ENCODE measurements around the gene CCR4. TPM values are rescaled to one million over a fixed set of nuclear protein-coding genes. Genes with fewer than 3 reads are reported as not detected.

CCR4 gene
- total and polyA plus RNA-seq, 2 of the 8 experiments (the other 6 are each of a cell fraction or from before 2014, with no cell fraction given) = 0.11 to 0.15 TPM

DNA sequence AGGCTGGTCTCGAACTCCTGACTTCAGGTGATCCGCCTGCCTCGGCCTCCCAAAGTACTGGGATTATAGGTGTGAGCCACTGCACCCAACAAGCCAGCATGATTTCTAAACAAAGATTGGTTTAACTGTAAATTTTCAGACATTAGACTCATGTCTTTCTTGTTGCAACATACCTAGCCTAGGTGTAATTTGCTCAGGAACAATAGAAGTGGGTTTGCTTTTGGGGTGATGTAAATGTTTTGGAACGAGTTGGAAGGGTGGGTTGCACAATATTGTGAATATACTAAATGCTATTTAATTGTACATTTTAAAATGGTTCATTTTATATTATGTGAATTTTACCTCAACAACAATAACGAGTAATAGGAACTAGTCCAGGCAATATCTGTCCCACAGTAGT is 7.1 kb downstream of the CCR4 start:
- Histone ChIP-seq H2BK120ac (replicated peaks; ENCODE audit: low read depth, low read length) (no peak overlapping the region), H3K4me1 (replicated peaks in 1 of 4; ENCODE audit: control insufficient read depth in 3 of 4, insufficient read depth in 4 of 4, low read length in 3 of 4) (no peaks in the 10 kb centered on the region; a peak in 2 of 7 replicates), H2BK15ac (ENCODE audit: low read length) (no peak overlapping the region), H3K4ac (replicated peaks; ENCODE audit: insufficient read length, low read depth, low read length) (no peak overlapping the region), H4K8ac (ENCODE audit: extremely low read depth, insufficient read depth, low read length) (no peak overlapping the region), H4K20me1 (replicated peaks in 1 of 2; ENCODE audit: control insufficient read depth in 1 of 2, insufficient read depth in 2 of 2, low read length in 2 of 2) (no peaks in the 10 kb centered on the region), H3K27ac (ENCODE audit: low read depth, low read length) (no peak overlapping the region), H3K18ac (ENCODE audit: extremely low read depth, low read length) (no peak overlapping the region), H3K9me3 (ENCODE audit: insufficient read depth in 2 of 2, low read depth in 1 of 2, low read length in 1 of 2) (no peaks in the 10 kb centered on the region), H3K27me3 (replicated peaks in 1 of 4; ENCODE audit: control insufficient read depth in 3 of 4, extremely low read depth in 1 of 4, insufficient read depth in 3 of 4, low read length in 3 of 4) (no peaks in the 10 kb centered on the region), H2BK20ac (ENCODE audit: low read length) (no peak overlapping the region), H3K14ac (ENCODE audit: insufficient read length) (no peak overlapping the region), H4K5ac (ENCODE audit: insufficient read length, low read depth, low read length) (no peak overlapping the region), H3K79me1 (ENCODE audit: low read depth, low read length) (no peaks in the 10 kb centered on the region), H3K23me2 (ENCODE audit: low read depth, low read length) (no peaks in the 10 kb centered on the region), H2AFZ (ENCODE audit: low read length) (no peak overlapping the region), H3K56ac (replicated peaks; ENCODE audit: insufficient read length, low read depth, low read length) (no peak overlapping the region), H4K91ac (replicated peaks; ENCODE audit: insufficient read length, low read length) (no peak overlapping the region), H2BK5ac (ENCODE audit: low read depth, low read length) (no peak overlapping the region), H2BK12ac (ENCODE audit: low read depth, low read length) (no peak overlapping the region), H3K4me2 (ENCODE audit: insufficient read depth in 1 of 2, low read depth in 2 of 2, low read length in 2 of 2) (no peak overlapping the region), H3K9ac (replicated peaks in 1 of 4; ENCODE audit: extremely low read depth in 1 of 4, low read depth in 3 of 4, low read length in 3 of 4) (no peak overlapping the region), H3K4me3 (ENCODE audit: extremely low read depth in 1 of 4, insufficient read depth in 2 of 4, low read depth in 3 of 4, low read length in 4 of 4) (no peak overlapping the region), H3K79me2 (ENCODE audit: control insufficient read depth in 1 of 2, insufficient read depth in 2 of 2, low read length in 2 of 2) (no peaks in the 10 kb centered on the region), H2AK5ac (ENCODE audit: low read depth, low read length) (no peak overlapping the region), H3K36me3 (ENCODE audit: control insufficient read depth in 2 of 4, insufficient read depth in 4 of 4, low read length in 3 of 4) (no peaks in the 10 kb centered on the region), H3K23ac (ENCODE audit: insufficient read length) (no peak overlapping the region)
- no peak for DNase-seq (ENCODE audit: low read depth in 1 of 2, low spot score in 2 of 2)
- CTCF ChIA-PET (ENCODE audit: partially characterized antibody) = interaction anchor here (1.8 to 5.9 kb wide), 2 partner anchors 10 to 50 kb away, joined by 4 to 34 read pairs; no protein-coding TSS in a partner anchor
- 84 to 100% methylated on average over 1 to 5 of the region's 5 CpGs for WGBS, 2 experiments (ENCODE audit: extremely low coverage in 1 of 2, insufficient coverage in 1 of 2, insufficient read length in 1 of 2, insufficient replicate concordance in 2 of 2, low coverage in 1 of 2, low lambda C conversion rate in 2 of 2, missing lambda C conversion rate in 1 of 2)
- no peak for FAIRE-seq
- POLR2A ChIA-PET (ENCODE audit: partially characterized antibody) = no interaction called here
- TF ChIP-seq SIN3A (conservative IDR thresholded peaks at IDR 0.05 in 1 of 2, IDR thresholded peaks at IDR 0.05 in 1 of 2; ENCODE audit: low read depth in 1 of 2, low read length in 2 of 2) (no peak), POLR2A (IDR thresholded peaks at IDR 0.05; ENCODE audit: control extremely low read depth in 1 of 2, low read depth in 2 of 2, low read length in 2 of 2) (no peak), TAF7 (optimal IDR thresholded peaks at IDR 0.05; ENCODE audit: borderline replicate concordance, low read depth, low read length) (no peak), NANOG (IDR thresholded peaks at IDR 0.05; ENCODE audit: insufficient read depth, low read depth, low read length, poor library complexity, severe bottlenecking) (no peak)
- TF ChIP-seq, protein P1, sequence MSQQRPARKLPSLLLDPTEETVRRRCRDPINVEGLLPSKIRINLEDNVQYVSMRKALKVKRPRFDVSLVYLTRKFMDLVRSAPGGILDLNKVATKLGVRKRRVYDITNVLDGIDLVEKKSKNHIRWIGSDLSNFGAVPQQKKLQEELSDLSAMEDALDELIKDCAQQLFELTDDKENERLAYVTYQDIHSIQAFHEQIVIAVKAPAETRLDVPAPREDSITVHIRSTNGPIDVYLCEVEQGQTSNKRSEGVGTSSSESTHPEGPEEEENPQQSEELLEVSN (IDR thresholded peaks at IDR 0.05) = no peak

Measured in H1 (cell line).